HEK293 (cell line): ENCODE measurements around the gene CCDC85C.
A peak's percentile ranks its signal among the peaks of the same experiment; 100 is the strongest.

Source experiments
- GFI1B ChIP-seq: fragments of 450-650 bp; formaldehyde crosslinking; IDR thresholded peaks from 2 replicates; pipeline ENCODE4 v1.5.1; 2016; ENCODE audit warnings: missing biosample characterization, missing genetic modification characterization
- KLF8 ChIP-seq: fragments of 450-650 bp; formaldehyde crosslinking; IDR thresholded peaks from 2 replicates; pipeline ENCODE4 v1.5.1; 2016; ENCODE audit warnings: missing biosample characterization, missing genetic modification characterization
- REPIN1 ChIP-seq: fragments of 450-650 bp; formaldehyde crosslinking; IDR thresholded peaks from 2 replicates; pipeline ENCODE4 v1.5.1; 2017; ENCODE audit warnings: missing biosample characterization, missing genetic modification characterization, low read depth
- SALL2 ChIP-seq: fragments of 450-650 bp; formaldehyde crosslinking; IDR thresholded peaks from 2 replicates; pipeline ENCODE4 v1.5.0; 2017; ENCODE audit warnings: missing biosample characterization, mild to moderate bottlenecking, missing genetic modification characterization, borderline replicate concordance
- SETDB1 ChIP-seq: IDR thresholded peaks from one replicate; pipeline ENCODE4 v1.6.1; 2017; ENCODE audit warnings: mild to moderate bottlenecking, low read length, moderate library complexity, mixed read lengths; ENCODE audit not compliant: insufficient read length
- SP7 ChIP-seq: fragments of 450-650 bp; formaldehyde crosslinking; IDR thresholded peaks from 2 replicates; pipeline ENCODE4 v1.5.1; 2016; ENCODE audit warnings: missing biosample characterization, missing genetic modification characterization
- WT1 ChIP-seq: fragments of 450-650 bp; formaldehyde crosslinking; IDR thresholded peaks from 2 replicates; pipeline ENCODE4 v1.5.1; 2016; ENCODE audit warnings: missing biosample characterization, missing genetic modification characterization
- ZBTB21 ChIP-seq: fragments of 450-650 bp; formaldehyde crosslinking; IDR thresholded peaks from 2 replicates; pipeline ENCODE4 v1.5.1; 2017; ENCODE audit warnings: missing biosample characterization, missing genetic modification characterization
- ZBTB7A ChIP-seq: fragments of 450-650 bp; formaldehyde crosslinking; IDR thresholded peaks from 2 replicates; pipeline ENCODE4 v1.5.1; 2016; ENCODE audit warnings: low read depth, missing biosample characterization, missing genetic modification characterization
- ZFP37 ChIP-seq: fragments of 450-650 bp; formaldehyde crosslinking; IDR thresholded peaks from 2 replicates; pipeline ENCODE4 v1.5.1; 2016; ENCODE audit warnings: missing biosample characterization, missing genetic modification characterization
- ZNF138 ChIP-seq: fragments of 450-650 bp; formaldehyde crosslinking; IDR thresholded peaks from 2 replicates; pipeline ENCODE4 v1.5.1; 2016; ENCODE audit warnings: missing biosample characterization, missing genetic modification characterization, borderline replicate concordance
- ZNF157 ChIP-seq: fragments of 450-650 bp; formaldehyde crosslinking; IDR thresholded peaks from 2 replicates; pipeline ENCODE4 v1.5.1; 2016; ENCODE audit warnings: missing biosample characterization, missing genetic modification characterization
- ZNF16 ChIP-seq: fragments of 450-650 bp; formaldehyde crosslinking; IDR thresholded peaks from 2 replicates; pipeline ENCODE4 v1.5.1; 2016; ENCODE audit warnings: low read depth, missing biosample characterization, missing genetic modification characterization
- ZNF202 ChIP-seq: fragments of 450-650 bp; formaldehyde crosslinking; IDR thresholded peaks from 2 replicates; pipeline ENCODE4 v1.5.1; 2016; ENCODE audit warnings: missing biosample characterization, missing genetic modification characterization, borderline replicate concordance
- ZNF350 ChIP-seq: fragments of 450-650 bp; formaldehyde crosslinking; IDR thresholded peaks from 2 replicates; pipeline ENCODE4 v1.5.0; 2017; ENCODE audit warnings: missing biosample characterization, mild to moderate bottlenecking, missing genetic modification characterization
- ZNF549 ChIP-seq: fragments of 450-650 bp; IDR thresholded peaks from 2 replicates; pipeline ENCODE4 v1.5.1; 2018; ENCODE audit warnings: missing biosample characterization, missing genetic modification characterization, mild to moderate bottlenecking, inconsistent platforms, moderate library complexity
- ZNF654 ChIP-seq: fragments of 450-650 bp; formaldehyde crosslinking; IDR thresholded peaks from 2 replicates; pipeline ENCODE4 v1.5.1; 2016; ENCODE audit warnings: low read depth, missing biosample characterization, missing genetic modification characterization
- ZNF660 ChIP-seq: fragments of 450-650 bp; IDR thresholded peaks from 2 replicates; pipeline ENCODE4 v1.5.1; 2018; ENCODE audit warnings: missing biosample characterization, mild to moderate bottlenecking, missing genetic modification characterization
- ZNF677 ChIP-seq: fragments of 450-650 bp; IDR thresholded peaks from 2 replicates; pipeline ENCODE4 v1.5.0; 2018; ENCODE audit warnings: missing biosample characterization, mild to moderate bottlenecking, missing genetic modification characterization, moderate library complexity
- ZNF747 ChIP-seq: fragments of 450-650 bp; formaldehyde crosslinking; IDR thresholded peaks from 2 replicates; pipeline ENCODE4 v1.5.1; 2016; ENCODE audit warnings: missing biosample characterization, missing genetic modification characterization
- ZNF791 ChIP-seq: fragments of 450-650 bp; formaldehyde crosslinking; IDR thresholded peaks from 2 replicates; pipeline ENCODE4 v1.5.1; 2016; ENCODE audit warnings: missing biosample characterization, missing genetic modification characterization
- ZNF792 ChIP-seq: fragments of 450-650 bp; formaldehyde crosslinking; IDR thresholded peaks from 2 replicates; pipeline ENCODE4 v1.5.1; 2016; ENCODE audit warnings: missing biosample characterization, missing genetic modification characterization
- ZNF830 ChIP-seq: fragments of 450-650 bp; IDR thresholded peaks from 2 replicates; pipeline ENCODE4 v1.5.0; 2018; ENCODE audit warnings: missing biosample characterization, missing genetic modification characterization, low read depth, mild to moderate bottlenecking, moderate library complexity
- ZSCAN23 ChIP-seq: fragments of 450-650 bp; formaldehyde crosslinking; IDR thresholded peaks from 2 replicates; pipeline ENCODE4 v1.5.1; 2016; ENCODE audit warnings: missing biosample characterization, missing genetic modification characterization
- TF ChIP-seq, protein P1 (sequence below): fragments of 450-650 bp; formaldehyde crosslinking; IDR thresholded peaks from 2 replicates; pipeline ENCODE4 v1.5.1; 2017; ENCODE audit warnings: missing biosample characterization, mild to moderate bottlenecking, missing genetic modification characterization, moderate library complexity
- TF ChIP-seq, protein P2 (sequence below): fragments of 450-650 bp; formaldehyde crosslinking; IDR thresholded peaks from 2 replicates; pipeline ENCODE4 v1.5.1; 2016; ENCODE audit warnings: missing biosample characterization, missing genetic modification characterization
- TF ChIP-seq, protein P3 (sequence below): fragments of 450-650 bp; formaldehyde crosslinking; IDR thresholded peaks from 2 replicates; pipeline ENCODE4 v1.5.1; 2016; ENCODE audit warnings: missing biosample characterization, missing genetic modification characterization
- TF ChIP-seq, protein P4 (sequence below): fragments of 450-650 bp; formaldehyde crosslinking; IDR thresholded peaks from 2 replicates; pipeline ENCODE4 v1.5.1; 2016; ENCODE audit warnings: missing biosample characterization, missing genetic modification characterization
- TF ChIP-seq, protein P5 (sequence below): fragments of 450-650 bp; formaldehyde crosslinking; IDR thresholded peaks from 2 replicates; pipeline ENCODE4 v1.5.1; 2016; ENCODE audit warnings: missing biosample characterization, missing genetic modification characterization
- TF ChIP-seq, protein P6 (sequence below): fragments of 450-650 bp; formaldehyde crosslinking; IDR thresholded peaks from 2 replicates; pipeline ENCODE4 v1.5.1; 2016; ENCODE audit warnings: missing biosample characterization, missing genetic modification characterization

Gene CCDC85C

DNA sequence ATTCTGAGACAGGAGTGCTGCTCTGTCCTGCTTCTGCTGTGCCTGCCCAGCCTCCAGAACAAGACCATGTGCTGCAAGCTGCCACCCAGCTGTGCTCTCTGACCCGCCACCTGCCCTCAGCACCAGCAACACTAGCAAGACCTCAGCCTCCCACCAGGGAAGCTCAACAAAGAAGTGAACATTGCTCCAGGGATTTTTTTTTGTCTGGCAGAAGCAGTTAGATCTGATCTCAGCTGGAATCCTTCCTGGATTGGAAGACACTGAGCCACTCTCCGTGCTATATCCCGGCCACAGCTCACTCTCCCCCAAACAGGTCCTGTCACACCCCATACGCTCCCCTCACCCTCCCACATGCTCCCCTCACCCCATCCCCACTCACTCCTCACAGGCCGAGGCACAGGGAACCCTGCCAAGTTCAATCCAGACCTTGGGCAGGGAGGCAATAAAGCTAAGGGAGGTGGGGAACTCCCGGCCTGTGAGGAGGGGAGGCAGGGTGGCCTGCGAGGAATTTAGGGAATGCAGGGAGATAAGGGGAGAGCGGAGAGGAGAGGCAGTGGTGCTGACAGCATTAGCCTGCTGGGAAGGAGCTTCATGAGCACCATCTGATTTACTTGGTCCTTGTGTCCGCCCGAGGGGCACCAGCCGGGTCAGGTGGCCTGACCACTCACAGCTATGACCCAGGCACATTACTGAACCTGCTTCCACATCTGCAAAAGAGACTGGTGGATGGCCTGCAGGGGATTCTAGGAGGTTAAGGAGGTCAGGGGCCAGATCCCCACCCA lies 29.7 kb downstream of the CCDC85C start (continued):
- TF ChIP-seq ZNF791 (tag by site-specific recombination) (no peak), ZNF202 (tag by site-specific recombination) (no peak), ZNF830 (tag by site-specific recombination) (no peak), ZNF16 (no peak), ZNF350 (tag by site-specific recombination) (no peak), ZNF654 (tag by site-specific recombination) (no peak), ZFP37 (tag by site-specific recombination) (peak; percentile 49; the same call in 1 of the 2 replicates), ZBTB21 (tag by site-specific recombination) (no peak), SALL2 (tag by site-specific recombination) (no peak), WT1 (tag by site-specific recombination) (peak; percentile 100), GFI1B (peak; percentile 7; the same call in 1 of the 2 replicates), REPIN1 (tag by site-specific recombination) (no peak), ZNF138 (no peak), KLF8 (tag by site-specific recombination) (peak; percentile 52; the same call in 1 of the 2 replicates), ZNF792 (tag by site-specific recombination) (no peak), ZSCAN23 (tag by site-specific recombination) (no peak), ZNF677 (no peak), ZNF747 (tag by site-specific recombination) (no peak), SETDB1 (no peak), SP7 (tag by site-specific recombination) (peak; percentile 86), ZNF157 (tag by site-specific recombination) (no peak), ZNF549 (tag by site-specific recombination) (no peak), ZBTB7A (tag by site-specific recombination) (no peak), ZNF660 (tag by site-specific recombination) (no peak)
- TF ChIP-seq, protein P1, sequence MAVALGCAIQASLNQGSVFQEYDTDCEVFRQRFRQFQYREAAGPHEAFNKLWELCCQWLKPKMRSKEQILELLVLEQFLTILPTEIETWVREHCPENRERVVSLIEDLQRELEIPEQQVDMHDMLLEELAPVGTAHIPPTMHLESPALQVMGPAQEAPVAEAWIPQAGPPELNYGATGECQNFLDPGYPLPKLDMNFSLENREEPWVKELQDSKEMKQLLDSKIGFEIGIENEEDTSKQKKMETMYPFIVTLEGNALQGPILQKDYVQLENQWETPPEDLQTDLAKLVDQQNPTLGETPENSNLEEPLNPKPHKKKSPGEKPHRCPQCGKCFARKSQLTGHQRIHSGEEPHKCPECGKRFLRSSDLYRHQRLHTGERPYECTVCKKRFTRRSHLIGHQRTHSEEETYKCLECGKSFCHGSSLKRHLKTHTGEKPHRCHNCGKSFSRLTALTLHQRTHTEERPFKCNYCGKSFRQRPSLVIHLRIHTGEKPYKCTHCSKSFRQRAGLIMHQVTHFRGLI (tag by site-specific recombination): no peak
- TF ChIP-seq, protein P2, sequence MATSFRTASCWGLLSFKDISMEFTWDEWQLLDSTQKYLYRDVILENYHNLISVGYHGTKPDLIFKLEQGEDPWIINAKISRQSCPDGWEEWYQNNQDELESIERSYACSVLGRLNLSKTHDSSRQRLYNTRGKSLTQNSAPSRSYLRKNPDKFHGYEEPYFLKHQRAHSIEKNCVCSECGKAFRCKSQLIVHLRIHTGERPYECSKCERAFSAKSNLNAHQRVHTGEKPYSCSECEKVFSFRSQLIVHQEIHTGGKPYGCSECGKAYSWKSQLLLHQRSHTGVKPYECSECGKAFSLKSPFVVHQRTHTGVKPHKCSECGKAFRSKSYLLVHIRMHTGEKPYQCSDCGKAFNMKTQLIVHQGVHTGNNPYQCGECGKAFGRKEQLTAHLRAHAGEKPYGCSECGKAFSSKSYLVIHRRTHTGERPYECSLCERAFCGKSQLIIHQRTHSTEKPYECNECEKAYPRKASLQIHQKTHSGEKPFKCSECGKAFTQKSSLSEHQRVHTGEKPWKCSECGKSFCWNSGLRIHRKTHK: no peak
- TF ChIP-seq, protein P3, sequence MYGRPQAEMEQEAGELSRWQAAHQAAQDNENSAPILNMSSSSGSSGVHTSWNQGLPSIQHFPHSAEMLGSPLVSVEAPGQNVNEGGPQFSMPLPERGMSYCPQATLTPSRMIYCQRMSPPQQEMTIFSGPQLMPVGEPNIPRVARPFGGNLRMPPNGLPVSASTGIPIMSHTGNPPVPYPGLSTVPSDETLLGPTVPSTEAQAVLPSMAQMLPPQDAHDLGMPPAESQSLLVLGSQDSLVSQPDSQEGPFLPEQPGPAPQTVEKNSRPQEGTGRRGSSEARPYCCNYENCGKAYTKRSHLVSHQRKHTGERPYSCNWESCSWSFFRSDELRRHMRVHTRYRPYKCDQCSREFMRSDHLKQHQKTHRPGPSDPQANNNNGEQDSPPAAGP (tag by site-specific recombination): peak; percentile 98
- TF ChIP-seq, protein P4, sequence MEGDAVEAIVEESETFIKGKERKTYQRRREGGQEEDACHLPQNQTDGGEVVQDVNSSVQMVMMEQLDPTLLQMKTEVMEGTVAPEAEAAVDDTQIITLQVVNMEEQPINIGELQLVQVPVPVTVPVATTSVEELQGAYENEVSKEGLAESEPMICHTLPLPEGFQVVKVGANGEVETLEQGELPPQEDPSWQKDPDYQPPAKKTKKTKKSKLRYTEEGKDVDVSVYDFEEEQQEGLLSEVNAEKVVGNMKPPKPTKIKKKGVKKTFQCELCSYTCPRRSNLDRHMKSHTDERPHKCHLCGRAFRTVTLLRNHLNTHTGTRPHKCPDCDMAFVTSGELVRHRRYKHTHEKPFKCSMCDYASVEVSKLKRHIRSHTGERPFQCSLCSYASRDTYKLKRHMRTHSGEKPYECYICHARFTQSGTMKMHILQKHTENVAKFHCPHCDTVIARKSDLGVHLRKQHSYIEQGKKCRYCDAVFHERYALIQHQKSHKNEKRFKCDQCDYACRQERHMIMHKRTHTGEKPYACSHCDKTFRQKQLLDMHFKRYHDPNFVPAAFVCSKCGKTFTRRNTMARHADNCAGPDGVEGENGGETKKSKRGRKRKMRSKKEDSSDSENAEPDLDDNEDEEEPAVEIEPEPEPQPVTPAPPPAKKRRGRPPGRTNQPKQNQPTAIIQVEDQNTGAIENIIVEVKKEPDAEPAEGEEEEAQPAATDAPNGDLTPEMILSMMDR (tag by site-specific recombination): no peak
- TF ChIP-seq, protein P5, sequence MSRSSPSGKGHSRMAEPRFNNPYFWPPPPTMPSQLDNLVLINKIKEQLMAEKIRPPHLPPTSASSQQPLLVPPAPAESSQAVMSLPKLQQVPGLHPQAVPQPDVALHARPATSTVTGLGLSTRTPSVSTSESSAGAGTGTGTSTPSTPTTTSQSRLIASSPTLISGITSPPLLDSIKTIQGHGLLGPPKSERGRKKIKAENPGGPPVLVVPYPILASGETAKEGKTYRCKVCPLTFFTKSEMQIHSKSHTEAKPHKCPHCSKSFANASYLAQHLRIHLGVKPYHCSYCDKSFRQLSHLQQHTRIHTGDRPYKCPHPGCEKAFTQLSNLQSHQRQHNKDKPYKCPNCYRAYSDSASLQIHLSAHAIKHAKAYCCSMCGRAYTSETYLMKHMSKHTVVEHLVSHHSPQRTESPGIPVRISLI (tag by site-specific recombination): no peak
- TF ChIP-seq, protein P6, sequence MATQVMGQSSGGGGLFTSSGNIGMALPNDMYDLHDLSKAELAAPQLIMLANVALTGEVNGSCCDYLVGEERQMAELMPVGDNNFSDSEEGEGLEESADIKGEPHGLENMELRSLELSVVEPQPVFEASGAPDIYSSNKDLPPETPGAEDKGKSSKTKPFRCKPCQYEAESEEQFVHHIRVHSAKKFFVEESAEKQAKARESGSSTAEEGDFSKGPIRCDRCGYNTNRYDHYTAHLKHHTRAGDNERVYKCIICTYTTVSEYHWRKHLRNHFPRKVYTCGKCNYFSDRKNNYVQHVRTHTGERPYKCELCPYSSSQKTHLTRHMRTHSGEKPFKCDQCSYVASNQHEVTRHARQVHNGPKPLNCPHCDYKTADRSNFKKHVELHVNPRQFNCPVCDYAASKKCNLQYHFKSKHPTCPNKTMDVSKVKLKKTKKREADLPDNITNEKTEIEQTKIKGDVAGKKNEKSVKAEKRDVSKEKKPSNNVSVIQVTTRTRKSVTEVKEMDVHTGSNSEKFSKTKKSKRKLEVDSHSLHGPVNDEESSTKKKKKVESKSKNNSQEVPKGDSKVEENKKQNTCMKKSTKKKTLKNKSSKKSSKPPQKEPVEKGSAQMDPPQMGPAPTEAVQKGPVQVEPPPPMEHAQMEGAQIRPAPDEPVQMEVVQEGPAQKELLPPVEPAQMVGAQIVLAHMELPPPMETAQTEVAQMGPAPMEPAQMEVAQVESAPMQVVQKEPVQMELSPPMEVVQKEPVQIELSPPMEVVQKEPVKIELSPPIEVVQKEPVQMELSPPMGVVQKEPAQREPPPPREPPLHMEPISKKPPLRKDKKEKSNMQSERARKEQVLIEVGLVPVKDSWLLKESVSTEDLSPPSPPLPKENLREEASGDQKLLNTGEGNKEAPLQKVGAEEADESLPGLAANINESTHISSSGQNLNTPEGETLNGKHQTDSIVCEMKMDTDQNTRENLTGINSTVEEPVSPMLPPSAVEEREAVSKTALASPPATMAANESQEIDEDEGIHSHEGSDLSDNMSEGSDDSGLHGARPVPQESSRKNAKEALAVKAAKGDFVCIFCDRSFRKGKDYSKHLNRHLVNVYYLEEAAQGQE: no peak
